Activated CD4-positive, CD25-positive, alpha-beta regulatory T cell treated with anti-CD3 and anti-CD28 coated beads, Interleukin-2, amount 50 U/mL, for 16 hours (primary cell): ENCODE data around the gene MCL1.
"Not testable (repeated sequence)": the region's sequence is repeated elsewhere in the genome, so short reads cannot be mapped to it uniquely, and the experiment has no call there.

Experiments
- DNase-seq: peaks from one replicate; pipeline ENCODE4 v3.0.0-alpha.2; 2020; ENCODE audit warnings: low read depth, low spot score

MCL1 gene

DNA sequence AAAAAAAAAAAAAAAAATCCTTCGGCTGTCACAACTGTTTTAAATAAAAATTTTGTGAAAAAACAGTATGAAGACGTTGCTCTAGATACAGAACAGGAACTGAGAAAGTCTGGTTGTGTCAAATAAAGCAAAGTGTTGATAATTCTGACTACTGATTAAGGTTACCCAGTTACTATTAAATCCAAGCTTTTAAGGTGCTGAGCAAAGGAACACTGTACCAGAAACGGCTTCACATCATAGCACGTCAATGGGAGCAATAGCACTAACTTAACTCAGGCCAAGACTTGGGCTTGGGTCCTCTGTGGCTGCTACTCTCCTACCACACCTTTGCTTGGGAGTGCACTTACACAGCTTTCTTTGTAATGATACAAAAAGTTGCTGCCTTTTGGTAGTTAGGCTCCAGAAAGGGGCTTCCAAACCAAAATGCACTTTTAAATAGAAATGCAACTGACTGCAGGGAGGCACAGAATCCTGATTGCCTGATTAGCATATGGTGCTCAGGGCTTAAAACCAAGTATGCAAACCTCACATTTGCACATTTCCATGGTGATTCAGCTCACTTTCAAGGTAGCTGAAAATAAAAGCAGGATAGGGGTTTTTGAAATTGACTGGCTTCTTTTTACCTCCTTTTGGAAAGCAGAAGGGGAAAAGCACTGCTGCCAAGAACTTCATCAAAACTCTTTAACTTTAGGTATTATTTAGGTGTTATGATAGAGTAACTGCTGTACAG is 6.3 kb downstream of the MCL1 start:
- DNase-seq: no peak

GRCh38 chr1:150568594-150568966 is 10.8 kb downstream of the MCL1 start:
- DNase-seq: no peak

DNA sequence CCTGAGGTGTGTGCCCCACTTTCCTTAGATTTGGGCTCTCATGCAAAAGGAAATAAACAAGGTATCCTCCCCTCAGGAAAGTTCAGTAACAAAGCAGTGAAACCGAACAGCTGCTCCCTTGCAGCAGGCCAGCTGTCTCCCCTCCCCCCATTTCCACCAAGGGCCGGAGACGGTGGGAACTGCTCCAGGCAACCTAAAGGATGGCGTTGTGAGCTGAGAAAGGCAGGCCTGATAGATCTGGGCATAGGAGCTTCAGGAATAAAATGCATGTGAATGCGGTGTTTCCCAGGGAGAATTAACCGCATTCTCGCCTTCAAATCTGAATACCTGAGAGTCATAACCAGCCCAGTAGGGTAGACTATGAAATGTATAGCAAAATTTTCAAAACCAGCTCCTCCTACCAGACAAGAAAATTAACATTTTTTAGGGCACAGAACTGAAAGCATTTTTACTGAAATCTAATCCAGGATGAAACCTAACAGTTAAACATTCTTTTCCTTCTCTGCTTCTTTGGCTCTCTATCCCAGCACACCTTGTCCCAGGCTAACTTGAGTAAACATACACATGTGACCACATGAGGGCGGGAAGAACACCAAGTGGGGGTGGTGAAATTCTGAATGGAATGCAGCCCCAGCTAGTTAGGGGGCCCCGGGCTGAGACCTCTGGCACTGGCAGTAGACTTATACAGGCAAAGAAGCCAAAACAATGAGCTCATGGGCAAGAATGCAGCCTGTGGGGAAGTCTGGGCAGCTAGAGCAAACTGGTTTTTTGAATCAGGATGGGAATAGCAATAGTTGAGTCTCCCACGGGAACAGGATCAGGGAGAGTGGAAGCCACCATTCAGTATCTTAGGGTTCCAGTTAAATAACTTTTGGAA is 11.5 kb downstream of the MCL1 start:
- DNase-seq: no peak

DNA sequence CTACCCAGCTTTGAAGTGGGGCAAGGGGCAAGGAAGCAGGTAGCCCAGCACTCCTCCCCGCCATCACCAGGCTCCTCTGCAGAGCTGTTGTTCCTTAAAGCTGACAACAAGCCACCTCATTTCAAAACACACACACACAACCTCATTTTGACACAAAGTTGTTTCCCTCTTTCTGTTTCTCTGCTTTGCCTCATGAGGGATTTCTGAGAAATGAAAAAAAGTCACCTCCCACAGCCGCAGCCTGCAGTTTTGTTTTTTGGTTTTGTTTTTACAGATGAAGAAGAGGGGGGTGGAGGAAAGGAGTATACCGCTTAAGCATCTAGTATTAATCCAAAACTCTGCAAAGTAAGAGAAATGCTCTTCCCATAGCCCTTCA is 12.1 kb downstream of the MCL1 start:
- peak; percentile 45 for DNase-seq

- no peak for DNase-seq
Measured at GRCh38 chr1:150566589-150567340, 12.6 kb downstream of the MCL1 start.

DNA sequence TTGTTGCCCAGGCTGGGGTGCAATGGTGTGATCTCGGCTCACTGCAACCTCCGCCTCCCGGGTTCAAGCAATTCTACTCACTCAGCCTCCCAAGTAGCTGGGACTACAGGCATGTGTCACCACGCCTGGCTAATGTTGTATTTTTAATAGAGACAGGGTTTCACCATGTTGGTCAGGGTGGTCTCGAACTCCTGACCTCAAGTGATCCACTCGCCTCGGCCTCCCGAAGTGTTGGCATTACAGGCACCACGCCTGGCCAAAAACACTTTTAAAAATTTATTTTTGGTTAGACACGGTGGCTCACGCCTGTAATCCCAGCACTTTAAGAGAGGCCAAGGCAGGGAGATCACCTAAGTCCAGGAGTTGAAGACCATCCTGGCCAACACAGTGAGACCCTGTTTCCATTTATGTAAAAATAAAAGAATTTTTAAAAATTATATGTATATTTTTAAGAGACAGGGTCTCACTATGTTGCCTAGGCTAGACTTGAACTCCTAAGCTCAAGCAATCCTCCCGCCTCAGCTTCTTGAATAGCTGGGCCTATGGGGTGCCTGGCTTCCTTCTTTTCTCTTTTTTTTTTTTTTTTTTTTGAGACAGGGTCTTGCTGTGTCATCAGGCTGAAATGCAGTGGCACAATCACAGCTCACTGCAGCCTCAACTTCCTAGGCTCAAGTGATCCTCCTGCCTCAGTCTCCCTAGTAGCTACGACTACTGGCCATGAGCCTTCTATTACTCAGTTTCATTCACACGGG is 14.0 kb downstream of the MCL1 start:
- DNase-seq: not testable (repeated sequence)

DNA sequence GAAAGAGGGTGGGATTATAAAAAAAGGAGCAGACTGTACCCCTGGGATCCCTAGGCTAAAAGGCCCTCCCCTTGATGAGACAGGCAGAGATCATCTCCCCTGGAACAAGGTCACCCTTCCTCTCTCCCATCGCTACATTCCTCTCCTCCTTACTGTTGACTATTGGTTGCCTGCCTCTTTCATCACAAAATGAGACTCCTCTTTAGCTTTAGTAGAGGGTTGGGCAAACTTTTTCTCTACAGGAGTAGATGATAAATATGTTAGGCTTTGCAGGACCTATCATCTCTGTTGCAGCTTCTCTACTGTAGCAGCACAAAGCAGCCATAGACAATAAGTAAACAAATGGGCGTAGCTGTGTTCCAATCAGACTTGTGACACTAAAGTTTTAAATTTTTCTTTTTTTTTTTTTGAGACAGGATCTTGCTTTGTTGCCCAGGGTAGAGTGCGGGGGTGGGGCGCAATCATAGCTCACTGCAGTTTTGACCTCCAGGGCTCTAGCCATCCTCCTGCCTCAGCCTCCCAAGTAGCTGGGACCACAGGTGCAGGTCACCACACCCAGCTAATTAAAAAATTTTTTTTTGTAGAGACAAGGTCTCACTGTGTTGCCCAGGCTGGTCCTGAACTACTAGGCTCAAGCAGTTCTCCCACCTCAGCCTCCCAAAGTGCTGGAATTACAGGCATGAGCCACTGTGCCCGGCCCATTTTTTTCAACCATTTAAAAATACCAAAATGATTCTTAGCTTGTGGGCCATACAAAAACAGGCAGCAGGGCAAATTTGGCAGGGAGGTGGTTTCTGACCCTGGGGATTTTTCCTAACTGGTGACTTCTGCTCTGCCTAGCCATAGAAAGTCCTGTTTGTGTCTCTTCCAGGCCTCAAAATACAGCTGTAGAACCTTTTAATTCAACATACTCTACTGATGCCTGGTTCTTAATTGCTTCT is 15.1 kb downstream of the MCL1 start:
- DNase-seq: no peak

GRCh38 chr1:150563340-150564038 is 15.9 kb downstream of the MCL1 start:
- DNase-seq: no peak

- peak; percentile 57 for DNase-seq
Measured at GRCh38 chr1:150562446-150563339, 16.7 kb downstream of the MCL1 start.

DNA sequence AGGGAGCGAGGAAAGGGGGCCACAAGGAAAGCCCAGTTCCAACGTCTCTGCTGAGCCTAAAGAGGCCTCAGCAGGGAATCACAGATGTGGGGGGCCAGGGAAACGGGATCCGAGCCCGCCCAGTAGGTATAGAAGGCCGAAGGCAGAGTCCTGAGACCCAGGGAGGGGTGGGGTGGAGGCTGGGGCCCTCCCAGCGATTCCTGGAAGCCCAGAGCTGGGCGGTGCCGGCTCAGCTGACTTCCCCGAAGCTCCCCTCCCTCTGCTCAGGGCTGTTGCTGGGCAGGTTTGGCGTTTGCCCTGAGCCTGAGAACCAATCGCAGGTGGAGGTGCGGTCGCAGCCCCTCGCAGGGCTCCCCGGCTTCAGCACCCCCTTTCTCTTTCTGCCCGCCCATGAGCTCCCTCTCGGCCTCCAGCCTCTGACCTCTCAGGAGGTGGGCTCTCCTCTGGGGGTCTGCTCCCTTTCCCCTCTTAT is 17.4 kb downstream of the MCL1 start:
- peak; percentile 80 for DNase-seq

DNA sequence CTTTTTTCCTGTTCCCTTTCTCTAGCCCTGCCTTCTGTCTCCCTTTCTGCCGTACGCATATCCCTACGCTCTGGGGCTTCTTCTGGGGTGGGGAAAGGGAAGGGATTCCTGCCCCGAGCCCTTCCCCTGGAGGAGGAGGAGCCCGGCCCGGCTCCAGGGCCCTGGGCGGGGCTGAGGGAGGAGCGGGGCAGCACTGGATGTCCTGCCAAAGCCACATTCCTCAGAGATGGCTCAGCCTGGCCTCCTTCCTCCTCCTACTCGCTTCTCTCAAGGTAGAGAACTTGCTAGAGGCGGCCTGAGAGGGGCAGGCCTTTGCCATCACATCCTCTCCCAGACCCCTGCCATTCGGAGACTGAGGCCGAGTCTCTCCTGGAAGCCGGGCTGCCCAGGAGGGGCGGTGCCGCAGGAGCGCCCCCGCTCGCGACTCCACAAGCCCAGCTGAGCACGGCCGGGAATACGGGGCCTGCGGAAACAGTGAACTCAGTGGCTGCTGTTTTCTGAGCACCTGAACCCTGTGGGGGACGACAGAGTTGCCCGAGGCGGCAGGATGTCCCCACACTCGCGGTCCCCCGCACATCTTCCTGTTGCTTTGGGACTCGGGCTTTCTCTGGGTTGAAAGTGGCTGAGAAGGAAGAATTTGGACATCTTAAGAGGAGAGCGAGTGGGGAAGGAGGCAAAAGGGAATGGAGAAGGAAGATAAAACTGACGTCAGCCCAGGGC is 18.0 kb downstream of the MCL1 start:
- DNase-seq: no peak

DNA sequence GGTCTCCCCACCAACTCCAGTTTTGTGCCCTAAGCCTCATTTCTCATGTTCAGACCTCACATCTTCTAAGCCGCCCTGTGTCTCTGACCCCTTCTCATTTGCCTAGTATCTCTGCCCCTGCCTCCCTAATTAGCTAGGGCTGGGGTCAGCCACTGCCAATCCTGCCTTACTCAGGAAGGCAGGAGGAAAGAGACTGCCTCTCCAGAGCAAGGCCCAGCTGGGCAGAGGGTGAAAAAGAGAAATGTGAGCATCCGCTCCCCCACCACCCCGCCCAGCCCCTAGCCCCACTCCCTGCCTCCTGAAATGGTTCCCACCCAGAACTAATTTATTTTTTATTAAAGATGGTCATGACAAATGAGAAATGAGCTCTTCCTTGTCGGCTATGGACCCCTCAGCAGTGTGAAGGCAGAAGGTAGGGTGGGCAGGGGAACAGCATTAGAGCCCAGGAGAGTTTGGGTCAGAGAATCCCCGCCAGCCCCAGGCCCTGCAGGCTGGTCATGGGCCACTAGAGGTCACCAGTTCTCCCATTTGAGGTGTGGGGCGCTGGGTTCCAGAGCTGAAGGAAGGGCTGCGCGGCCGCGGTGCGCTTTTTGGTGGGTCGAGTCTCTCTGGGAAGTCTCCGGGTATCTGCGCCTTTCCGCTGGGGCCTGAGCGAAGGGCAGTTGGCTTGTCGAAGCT is 18.7 kb downstream of the MCL1 start:
- DNase-seq: peak; percentile 66

- DNase-seq: peak; percentile 47
Measured at GRCh38 chr1:150560011-150560438, 19.4 kb downstream of the MCL1 start.

DNA sequence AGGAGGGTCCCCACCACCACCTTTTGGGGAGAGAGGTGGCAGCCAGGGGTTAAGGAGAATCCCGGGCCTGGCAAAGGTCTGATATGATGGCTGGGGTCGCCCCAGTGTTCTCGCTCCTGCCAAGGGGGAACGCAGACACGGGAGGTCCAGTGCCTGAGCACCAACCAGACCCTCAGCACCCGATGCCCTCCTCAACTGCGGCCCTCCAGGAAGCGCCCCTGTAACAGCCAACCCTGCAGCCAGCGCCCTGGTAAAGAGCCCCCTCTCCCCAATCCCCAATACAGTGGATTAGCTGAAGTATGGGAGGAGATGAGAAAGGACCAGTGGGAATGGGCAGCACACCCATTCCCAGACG is 19.8 kb downstream of the MCL1 start:
- DNase-seq: no peak

GRCh38 chr1:150558761-150559655 is 20.4 kb downstream of the MCL1 start:
- no peak for DNase-seq

GRCh38 chr1:150558303-150558704 is 21.1 kb downstream of the MCL1 start:
- DNase-seq: no peak
